ENCODE data around the gene TNFAIP8L2.

Gene TNFAIP8L2

GRCh38 chr1:151135433-151136385 is 20.7 kb upstream of the TNFAIP8L2 start:
- no peak for DNase-seq (ENCODE audit: extremely low read depth, low read depth)
- H3K4me3 ChIP-seq (replicated peaks; ENCODE audit: low read depth, low read length) = no peak overlapping the region
- TF ChIP-seq CTCF (IDR thresholded peaks at IDR 0.05; ENCODE audit: low read depth, low read length, missing control alignments) = peak; percentile 9

- TF ChIP-seq CTCF (IDR thresholded peaks at IDR 0.05; ENCODE audit: low read depth, low read length, missing control alignments) = no peak
- no peak overlapping the region for H3K4me3 ChIP-seq (replicated peaks; ENCODE audit: low read depth, low read length)
- no peak for DNase-seq (ENCODE audit: extremely low read depth, low read depth)
These were observed 18.7 kb upstream of the TNFAIP8L2 start for GRCh38 chr1:151137789-151138188.

- no peak for DNase-seq (ENCODE audit: extremely low read depth, low read depth)
- no peak overlapping the region for H3K4me3 ChIP-seq (replicated peaks; ENCODE audit: low read depth, low read length)
These were observed 13.9 kb upstream of the TNFAIP8L2 start for GRCh38 chr1:151142411-151143056.

GRCh38 chr1:151143057-151143435 is 13.4 kb upstream of the TNFAIP8L2 start:
- no peak overlapping the region for H3K4me3 ChIP-seq (replicated peaks; ENCODE audit: low read depth, low read length)
- no peak for TF ChIP-seq CTCF (IDR thresholded peaks at IDR 0.05; ENCODE audit: low read depth, low read length, missing control alignments)
- DNase-seq (ENCODE audit: extremely low read depth, low read depth) = no peak

More at GRCh38 chr1:151142411-151143056, 13.9 kb upstream of the TNFAIP8L2 start:
- no peak for TF ChIP-seq CTCF (IDR thresholded peaks at IDR 0.05; ENCODE audit: low read depth, low read length, missing control alignments)

GRCh38 chr1:151143986-151144385 is 12.5 kb upstream of the TNFAIP8L2 start:
- H3K4me3 ChIP-seq (replicated peaks; ENCODE audit: low read depth, low read length) = no peak overlapping the region
- no peak for TF ChIP-seq CTCF (IDR thresholded peaks at IDR 0.05; ENCODE audit: low read depth, low read length, missing control alignments)
- DNase-seq (ENCODE audit: extremely low read depth, low read depth) = no peak

GRCh38 chr1:151144474-151145303 is 11.8 kb upstream of the TNFAIP8L2 start:
- no peak for TF ChIP-seq CTCF (IDR thresholded peaks at IDR 0.05; ENCODE audit: low read depth, low read length, missing control alignments)
- H3K4me3 ChIP-seq (replicated peaks; ENCODE audit: low read depth, low read length) = no peak overlapping the region
- no peak for DNase-seq (ENCODE audit: extremely low read depth, low read depth)
